Mesenteric fat pad (tissue), 1 donor: ENCODE measurements around the gene CSAD. TPM values are rescaled to one million over a fixed set of nuclear protein-coding genes. Genes with fewer than 3 reads are reported as not detected.
A peak's percentile ranks its signal among the peaks of the same experiment; 100 is the strongest.
"Not testable (repeated sequence)": the region's sequence is repeated elsewhere in the genome, so short reads cannot be mapped to it uniquely, and the experiment has no call there.

Experiments
- DNase-seq: peaks from one replicate; pipeline ENCODE4 v3.0.0-alpha.2; 2020; ENCODE audit warnings: low spot score
- total RNA-seq: library from RNA; stranded (reverse); fragmentation: NEBNext Ultra II Directional; extraction: Animal tissue kit (Norgen Biotek cat#: 25700); gene quantifications from one replicate; pipeline ENCODE4 v1.2.1, GENCODE V29; 2021
- donor health status: DM: yes; HTN: yes; CAD: no.

The CSAD gene
- total RNA-seq, 1 donor from 2014 or later: 296 TPM

DNA sequence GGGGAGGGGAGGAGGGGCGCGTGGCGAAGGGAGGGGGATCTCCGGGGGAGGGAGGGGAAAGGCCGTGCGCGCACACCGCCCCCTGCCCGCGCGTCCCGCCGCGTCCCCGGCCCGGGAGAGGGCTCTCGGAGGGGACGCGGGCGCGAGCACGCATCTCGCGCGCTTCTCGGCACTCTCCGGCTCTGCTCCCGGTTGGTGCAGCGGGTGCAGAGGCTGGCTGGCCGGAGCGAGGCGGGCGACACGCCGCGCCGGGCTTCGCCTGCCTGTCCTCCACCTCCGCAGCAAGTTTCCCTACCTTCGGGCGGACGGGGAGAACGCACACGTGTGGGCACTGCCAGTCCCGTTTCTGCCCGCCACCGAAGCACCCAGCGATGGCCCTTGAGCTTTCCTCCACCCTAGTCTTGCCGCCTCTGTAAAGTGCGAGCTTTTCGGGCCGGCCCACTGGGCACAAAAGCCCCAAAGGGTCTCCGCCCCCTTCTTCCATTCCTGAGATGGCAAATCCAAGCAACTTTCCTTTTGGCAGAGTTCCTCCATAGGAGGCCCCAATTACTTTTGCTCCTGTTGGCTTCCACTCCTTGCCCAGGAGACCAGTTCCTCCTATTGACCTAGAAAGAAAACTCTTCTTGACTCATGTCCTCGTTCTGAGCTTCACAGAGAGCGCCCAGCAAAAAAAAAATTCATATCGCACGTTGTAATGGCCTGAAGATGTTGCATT lies 363 bp upstream of the CSAD start:
- peak; percentile 92 for DNase-seq

DNA sequence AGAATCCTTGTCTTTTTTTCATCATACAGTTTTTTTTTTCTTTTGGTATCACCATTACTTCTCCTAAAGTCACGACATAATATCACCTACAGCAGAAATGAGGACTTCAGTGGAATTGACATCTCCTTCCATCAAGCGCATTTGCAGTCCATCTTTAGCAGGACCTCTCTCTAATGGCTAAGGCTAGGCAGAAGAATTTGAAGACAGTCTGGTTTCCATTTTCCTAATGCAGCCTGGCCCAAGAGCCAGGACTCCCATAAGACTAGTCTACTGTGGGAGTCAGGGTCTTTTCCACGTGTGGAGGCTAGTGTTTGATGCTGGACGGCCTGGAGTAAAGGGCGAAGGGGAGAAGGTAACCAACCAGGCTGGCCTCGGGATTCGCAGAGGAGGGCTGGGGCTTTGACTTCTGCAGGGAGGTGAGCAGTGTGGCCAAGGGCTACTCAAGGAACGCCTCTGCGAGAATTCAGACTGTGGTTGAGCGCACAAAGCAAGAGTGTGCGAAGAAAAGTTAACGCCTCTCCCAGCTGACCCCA lies 972 bp downstream of the CSAD start:
- peak; percentile 86 for DNase-seq

DNA sequence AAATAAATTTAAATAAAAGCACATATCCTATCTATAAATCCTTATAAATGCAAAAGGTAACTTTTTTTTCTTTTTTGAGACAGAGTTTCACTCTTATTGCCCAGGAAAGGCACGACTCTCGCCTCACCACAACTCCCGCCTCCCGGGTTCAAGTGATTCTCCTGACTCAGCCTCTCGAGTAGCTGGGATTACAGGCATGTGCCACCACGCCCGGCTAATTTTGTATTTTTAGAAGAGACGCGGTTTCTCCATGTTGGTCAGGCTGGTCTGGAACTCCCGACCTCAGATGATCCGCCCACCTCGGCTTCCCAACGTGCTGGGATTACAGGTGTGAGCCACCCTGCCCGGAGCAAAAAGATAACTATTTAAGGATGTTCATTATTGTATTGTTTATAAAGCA lies 1.9 kb downstream of the CSAD start:
- peak; percentile 51 for DNase-seq

DNA sequence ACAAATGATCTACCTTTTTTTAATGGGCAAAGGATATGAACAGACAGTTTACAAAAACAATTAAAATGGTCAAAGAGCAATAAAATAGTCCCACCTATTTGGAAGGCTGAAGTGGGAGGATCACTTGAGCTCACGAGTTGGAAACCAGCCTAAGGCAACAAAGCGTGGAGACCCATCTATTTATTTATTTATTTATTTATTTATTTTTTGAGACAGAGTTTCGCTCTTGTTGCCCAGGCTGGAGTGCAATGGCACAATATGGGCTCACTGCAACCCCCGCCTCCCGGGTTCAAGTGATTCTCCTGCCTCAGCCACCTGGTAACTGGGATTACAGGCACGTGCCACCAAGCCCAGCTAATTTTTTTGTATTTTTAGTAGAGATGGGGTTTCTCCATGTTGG lies 3.3 kb downstream of the CSAD start:
- peak; percentile 55 for DNase-seq

DNA sequence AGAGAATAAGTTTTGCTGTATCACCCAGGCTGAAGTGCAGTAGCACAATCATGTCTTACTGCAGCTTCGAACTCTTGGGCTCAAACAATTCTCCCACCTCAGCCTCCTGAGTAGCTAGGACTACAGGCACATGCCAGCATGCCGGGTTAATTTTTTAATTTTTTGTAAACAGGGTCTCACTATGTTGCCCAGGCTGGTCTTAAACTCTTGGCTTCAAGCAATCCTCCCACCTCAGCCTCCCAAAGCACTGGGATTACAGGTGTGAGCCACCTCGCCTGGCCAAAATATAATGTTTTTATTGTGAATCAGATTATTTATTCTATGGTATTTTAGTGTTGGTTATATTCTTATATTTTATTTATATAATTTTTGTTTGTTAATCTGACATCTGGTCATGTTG lies 4.0 kb downstream of the CSAD start:
- DNase-seq: no peak

DNA sequence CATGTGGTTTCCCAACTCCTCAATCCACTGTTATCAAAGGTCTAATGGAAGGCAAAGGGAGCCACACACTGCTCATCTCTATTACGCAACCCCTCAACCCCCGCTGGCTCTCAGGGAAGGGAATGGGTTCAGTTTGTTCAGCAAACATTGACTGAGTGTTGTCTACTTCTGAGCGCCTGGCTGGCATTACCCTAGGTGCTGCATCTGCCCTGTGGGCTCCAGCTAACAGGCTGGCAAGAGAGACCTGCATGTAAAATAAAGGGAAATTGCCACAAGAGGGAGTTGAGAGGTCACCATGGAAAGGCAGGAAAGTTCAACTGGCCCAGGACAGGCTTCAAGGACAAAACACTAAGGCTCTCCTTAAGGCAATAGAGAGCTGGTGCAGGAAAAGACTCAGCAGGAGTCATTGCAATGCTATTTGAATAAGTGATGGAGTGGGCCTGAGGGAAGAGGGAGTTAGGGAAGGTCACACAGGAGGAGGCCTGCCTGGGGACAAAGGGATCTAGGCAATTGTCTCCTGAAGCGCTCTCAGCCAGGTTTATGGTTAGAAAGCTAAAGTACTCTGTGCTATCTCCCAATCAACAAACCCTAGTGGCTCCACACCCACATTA lies 5.7 kb downstream of the CSAD start:
- peak; percentile 57 for DNase-seq

DNA sequence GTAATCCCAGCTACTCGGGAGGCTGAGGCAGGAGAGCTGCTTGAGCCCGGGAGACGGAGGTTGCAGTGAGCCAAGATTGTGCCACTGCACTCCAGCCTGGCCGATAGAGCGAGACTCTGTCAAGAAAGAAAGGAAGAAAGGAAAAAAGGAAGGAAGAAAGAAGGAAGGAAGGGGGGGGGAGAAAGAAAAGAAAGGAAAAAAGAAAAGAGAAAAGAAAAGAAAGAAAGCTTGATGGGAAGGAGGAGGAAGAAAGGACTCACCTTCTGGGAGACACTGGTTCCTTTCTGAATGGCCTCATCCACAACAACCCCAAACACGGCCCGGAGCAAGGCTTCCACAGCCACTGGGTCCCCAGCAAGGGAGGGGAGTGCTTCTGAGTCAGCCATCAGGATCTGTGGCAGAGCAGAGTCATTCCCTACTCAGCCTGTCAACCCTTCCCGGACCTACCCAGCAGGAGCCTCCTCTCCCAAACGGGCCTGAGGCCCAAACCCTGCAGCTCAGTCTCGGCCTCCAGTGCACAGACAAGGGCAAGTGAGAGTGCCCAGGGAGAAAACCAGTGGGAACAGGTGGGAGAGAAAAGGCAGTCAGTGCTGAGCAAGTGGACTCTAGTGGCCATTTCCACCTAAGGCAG lies 7.5 kb downstream of the CSAD start:
- DNase-seq: no peak

DNA sequence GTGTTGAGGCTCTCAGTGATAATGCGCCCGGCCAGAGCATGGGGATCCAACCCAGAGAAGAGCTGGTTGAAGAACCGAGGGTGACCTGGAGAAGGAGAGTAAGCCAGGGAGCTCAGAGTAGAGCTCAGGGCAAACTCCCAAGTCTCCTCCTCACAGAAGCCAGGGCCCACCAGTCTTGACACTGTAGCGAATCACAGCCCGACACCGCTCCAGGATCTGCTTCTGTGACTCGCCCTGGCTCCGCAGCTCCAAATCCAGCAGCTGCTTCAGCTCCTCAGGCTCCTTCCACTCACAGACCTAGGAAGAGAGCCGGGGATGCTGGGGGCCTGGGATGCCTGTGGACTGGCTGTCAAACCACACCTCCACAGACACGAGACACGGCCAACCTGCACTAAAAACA lies 8.4 kb downstream of the CSAD start:
- no peak for DNase-seq

DNA sequence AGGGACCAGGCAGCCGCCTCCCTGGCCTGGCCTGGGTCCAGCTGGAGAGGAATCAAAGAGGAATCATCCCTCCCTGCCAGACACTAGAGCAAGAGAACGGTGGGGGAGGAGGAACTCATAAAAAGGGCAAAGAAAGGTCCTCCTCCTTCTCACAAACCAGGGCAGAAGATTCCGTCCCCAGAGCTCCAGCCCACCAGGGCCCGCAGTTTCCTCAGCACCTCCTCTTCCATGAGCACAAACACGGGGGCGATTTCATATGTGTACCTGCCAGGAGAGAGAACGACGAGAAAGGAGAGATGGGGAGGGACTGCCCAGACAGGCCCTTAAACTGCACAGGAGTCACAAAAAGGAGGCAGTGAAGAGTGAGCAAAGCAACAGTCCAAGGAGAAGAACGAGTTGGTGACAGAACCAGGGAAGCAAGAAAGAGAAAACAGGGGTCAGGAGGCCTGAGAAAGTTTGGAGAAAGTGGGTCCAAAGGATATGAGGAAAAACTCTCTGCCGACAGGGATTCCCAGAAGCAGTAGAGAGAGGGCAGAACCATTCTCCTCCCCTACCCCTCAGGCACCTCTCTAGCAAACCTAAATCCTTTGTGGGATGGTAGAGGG lies 8.9 kb downstream of the CSAD start:
- DNase-seq: no peak

DNA sequence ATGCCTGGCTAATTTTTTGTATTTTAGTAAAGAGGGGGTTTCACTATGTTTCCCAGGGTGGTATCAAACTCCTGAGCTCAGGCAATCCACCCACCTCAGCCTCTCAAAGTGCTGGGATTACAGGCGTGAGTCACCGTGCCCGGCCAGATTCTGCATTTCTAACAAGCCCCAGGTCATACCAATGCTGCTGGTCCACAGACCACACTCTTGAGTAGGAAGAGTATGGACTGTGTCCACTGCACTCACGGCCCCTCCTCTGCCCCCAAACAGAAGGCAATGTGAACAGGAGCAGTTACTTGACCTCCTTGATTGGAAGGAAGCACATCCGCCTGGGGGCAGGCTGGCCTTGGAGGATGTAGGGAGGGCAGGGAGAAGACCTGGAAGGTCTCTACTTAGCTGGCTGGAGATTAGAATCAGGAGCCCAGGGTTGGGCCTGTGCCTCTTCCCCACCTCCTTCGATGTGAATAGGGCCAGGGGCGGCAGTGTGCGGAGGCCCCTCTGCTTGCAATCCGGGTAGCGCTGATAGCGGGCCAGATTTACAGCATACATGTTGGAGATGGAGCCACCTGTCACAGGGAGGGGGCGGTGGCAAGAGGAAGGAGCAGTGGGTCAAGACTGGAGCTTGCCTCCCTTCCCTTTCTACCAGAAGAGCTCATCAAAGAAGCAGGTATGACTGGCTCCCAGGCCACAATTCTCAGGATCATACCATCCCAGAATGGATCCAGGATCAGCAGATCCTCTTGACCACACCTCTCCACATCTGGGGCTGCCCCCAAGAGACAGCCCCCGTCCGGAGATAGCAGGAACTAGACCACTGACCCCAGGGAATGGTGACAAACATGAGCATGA lies 9.6 kb downstream of the CSAD start:
- DNase-seq: no peak

DNA sequence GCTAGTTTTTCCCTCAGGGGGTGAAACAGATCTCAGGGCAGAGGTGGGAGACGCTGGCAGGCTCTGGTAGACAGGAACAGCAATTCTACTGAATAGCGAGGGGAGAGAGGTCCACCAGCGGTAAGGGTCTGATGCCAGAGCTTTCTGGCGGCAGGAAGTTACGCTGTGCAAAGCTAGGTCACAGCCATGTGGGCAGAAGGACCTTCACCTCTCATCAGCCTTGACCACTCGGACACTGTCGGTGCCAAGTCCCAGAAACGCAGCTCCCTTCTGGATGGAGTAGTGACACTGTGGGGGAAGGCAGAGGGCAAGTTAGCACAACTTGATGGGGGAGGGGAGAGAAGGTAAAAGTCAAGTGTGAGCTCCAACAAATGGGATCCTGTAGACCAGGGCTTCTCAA lies 10.5 kb downstream of the CSAD start:
- no peak for DNase-seq

DNA sequence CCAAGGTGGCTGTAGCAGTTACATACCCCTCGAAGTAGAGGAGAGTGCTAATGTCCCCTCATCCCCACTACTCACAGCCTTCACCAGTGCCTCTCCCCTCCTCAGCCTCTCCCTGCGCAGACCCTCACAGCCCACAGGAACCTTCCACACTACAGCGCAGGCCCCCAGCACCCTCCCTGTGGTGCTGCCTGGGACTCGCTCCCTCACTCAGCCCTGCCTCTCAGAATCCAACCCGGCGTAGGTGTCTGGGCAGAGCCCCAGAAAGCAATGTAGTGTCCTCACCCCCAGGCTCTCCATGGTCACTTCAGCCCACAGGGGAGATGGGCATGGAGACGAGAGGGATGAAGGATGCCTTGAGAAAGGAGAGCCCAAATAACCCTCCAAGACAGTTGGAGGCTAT lies 11.1 kb downstream of the CSAD start:
- peak; percentile 51 for DNase-seq

DNA sequence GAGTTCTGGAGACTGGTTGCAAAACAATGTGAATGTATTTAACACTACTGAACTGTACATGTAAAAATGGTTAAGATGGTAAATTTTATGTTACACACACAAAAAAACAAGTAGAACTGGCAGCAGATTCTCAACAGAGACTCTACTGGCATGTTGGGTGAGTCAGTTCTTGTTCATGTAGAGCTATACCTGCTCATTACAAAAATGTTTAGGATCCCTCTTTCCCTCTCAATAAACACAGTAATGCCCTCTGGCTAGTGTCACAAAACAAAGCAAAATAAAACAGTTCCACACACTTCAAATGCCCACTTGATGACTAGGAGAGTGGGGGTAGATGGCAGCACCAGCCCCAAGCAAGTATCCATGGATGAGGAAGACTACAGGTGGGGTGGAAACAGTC lies 13.9 kb downstream of the CSAD start:
- no peak for DNase-seq

DNA sequence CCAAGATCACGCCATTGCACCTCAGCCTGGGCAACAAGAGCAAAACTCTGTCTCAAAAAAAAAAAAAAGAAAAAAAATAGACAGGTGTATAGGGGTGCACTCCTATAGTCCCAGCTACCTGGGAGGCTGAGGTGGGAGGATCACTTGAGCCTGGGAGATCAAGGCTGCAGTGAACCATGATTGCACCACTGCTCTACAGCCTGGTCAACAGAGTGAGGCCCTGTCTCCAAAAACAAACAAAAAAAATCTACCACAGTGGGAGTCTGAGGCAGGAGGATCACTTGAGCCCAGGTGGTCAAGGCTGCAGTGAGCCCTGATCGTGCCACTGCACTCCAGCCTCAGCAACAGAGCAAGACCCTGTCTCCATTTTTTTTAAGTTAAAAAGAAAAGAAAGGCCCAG lies 17.7 kb downstream of the CSAD start:
- DNase-seq: not testable (repeated sequence)

DNA sequence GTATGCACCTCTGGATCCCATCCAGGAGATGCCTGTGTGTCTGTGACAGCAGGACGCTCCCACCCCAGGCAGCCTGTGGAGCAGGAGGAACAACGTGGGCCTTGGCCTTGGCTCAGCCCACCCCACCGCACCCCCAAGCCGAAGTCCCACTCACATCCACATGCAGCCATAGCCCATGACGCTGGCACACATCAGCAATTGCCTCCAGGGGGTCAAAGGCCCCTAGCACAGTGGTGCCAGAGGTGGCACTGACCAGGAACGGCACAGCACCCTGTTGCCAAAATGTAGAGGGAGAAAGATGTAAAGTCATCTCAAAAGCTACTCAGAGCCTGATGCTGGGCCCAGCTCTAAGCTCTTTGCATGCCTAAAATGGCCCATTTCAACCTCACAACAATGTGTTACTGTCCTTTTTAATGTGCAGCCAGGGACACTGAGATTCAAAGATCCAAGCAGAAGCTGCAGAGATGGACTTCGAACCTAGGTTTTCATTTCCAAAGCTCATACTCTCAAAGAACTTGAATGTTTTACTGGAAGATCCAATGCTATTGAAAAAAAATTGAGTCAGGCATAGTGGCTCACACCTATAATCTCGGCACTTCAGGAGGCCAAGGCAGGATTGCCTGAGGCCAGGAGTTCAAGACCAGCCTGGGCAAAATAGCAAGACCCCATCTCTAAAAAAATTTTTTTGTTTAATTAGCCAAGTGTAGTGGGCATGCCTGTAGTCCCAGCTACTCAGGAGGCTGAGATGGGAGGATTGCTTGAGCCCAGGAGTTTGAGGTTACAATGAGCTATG lies 19.4 kb downstream of the CSAD start:
- no peak for DNase-seq

DNA sequence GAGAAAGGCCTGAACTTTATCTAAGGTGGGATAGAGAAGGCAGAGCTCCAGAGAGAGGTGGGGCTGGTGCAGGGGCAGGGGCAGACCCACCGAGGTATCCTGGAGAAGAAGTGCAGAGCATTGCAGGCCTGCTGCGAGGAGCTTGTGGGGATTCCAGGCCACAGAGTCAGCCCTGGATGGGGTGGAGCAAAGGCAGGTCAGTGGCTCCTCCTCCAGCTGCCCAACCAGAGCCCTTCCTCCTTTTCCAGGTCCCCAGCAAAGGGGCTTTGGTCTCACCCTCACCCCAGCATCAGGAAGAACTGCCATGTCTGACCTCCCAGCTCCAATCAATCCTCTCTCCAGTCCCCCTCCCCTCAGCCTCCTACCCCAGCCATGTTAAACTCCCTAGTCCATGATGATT lies 20.1 kb downstream of the CSAD start:
- no peak for DNase-seq

DNA sequence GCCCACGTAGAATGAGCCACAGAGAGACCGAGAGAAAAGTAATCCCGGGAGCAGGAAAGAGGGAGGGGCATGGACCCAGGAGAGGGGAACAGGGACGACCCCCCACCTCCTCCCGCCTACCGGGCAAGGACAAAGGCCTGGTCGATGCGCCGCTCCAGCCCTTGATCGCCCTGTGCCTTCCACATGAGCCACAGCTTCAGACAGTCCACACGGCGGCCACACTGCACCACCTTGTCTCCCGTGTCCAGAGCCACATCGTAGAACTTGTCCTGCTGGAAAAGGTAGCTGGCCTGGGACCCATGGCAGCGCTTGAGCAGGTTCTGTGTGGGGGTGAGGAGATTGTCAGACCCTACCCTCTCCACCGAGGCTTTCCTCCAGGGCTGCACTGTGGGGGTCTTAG lies 20.7 kb downstream of the CSAD start:
- DNase-seq: peak; percentile 49

DNA sequence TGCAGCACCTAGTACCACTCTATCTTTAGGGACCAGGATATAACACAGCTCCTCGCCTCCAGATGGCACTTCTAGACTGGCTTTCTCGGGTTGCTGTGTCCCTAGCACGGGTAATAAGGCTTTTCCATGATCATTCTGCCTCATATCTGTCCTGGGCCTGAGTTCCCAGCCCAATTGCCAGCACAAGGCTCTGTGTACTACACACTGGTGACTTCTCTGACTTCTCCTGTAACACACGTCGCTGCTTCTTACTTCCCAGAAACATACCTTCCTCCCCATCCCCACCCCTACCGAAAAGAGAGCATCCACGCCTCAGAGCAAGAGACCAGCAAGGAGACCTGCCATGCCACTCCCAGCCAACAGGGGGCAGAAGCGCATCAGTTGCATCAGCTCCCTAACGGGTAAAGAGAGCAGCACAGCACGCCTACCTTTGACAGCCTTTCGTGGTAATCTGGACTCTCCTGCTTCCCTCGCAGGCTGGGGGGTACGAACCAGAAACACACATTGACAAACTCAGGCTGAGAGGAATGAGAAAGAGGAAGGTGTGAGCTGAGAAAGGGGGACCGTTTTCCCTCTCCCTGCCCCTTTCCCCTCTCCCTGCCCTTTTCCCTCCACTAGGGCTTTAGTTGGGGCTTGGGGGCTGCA lies 21.4 kb downstream of the CSAD start:
- DNase-seq: peak; percentile 90

DNA sequence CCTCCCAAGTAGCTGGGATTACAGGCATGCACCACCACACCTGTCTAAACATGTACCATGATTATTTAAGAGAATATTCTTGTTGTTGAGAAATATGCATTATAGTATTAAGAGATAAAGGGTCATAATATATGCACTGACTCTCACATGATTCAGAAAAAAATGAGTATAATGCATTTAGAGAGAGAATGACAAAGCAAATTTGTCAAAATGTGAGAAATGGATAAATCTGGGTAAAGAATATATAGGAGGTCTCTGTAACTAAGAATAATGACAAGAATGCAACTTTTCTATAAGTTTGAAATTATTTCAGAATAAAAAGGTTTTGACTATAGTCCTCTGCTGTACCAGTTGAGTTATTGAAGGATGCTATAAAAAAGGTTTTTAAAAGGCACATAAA lies 28.3 kb downstream of the CSAD start:
- DNase-seq: no peak

DNA sequence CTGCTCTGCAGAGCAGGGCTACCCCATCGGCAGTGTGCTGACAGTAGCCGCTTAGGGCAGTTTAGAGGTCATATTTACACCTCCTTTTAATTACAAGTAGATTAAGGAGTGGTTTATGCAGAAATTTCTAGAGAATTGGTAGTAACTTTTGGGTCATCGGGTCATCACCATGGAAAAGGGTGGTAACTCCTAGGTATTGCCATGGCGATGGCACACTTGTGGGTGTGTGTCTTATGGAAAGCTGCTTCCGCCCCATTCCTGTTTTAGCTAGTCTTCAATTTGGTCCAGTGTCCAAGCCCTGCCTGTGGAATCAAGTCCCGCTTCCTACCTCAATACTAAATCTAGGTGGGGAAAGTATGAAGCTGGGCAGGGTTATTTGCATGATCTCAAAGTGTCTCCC lies 29.7 kb downstream of the CSAD start:
- peak; percentile 28 for DNase-seq
